ENCODE measurements around the gene TPSAB1.
"Not testable (repeated sequence)": the region's sequence is repeated elsewhere in the genome, so short reads cannot be mapped to it uniquely, and the experiment has no call there.

The TPSAB1 gene

GRCh38 chr16:1249031-1249755 is 8.7 kb downstream of the TPSAB1 start:
- DNase-seq (ENCODE audit: low spot score) = not testable (repeated sequence)

GRCh38 chr16:1253701-1254364 is 13.3 kb downstream of the TPSAB1 start:
- not testable (repeated sequence) for DNase-seq (ENCODE audit: low spot score)

- DNase-seq (ENCODE audit: low spot score) = not testable (repeated sequence)
Observed at GRCh38 chr16:1254821-1255220, 14.3 kb downstream of the TPSAB1 start.

- DNase-seq (ENCODE audit: low spot score) = not testable (repeated sequence)
Observed at GRCh38 chr16:1255276-1256122, 15.0 kb downstream of the TPSAB1 start, which contains the start of gene TPSD1. Gene TPSD1 (plus strand): TSS chr16:1256069. CDS start chr16:1256281, 212 bp downstream.

GRCh38 chr16:1256296-1256873 is 15.9 kb downstream of the TPSAB1 start:
- not testable (repeated sequence) for DNase-seq (ENCODE audit: low spot score)

GRCh38 chr16:1256874-1257322 is 16.4 kb downstream of the TPSAB1 start:
- DNase-seq (ENCODE audit: low spot score) = no peak

GRCh38 chr16:1257561-1258224 is 17.2 kb downstream of the TPSAB1 start:
- DNase-seq (ENCODE audit: low spot score) = no peak

GRCh38 chr16:1258225-1258600 is 17.7 kb downstream of the TPSAB1 start:
- no peak for DNase-seq (ENCODE audit: low spot score)

- no peak for DNase-seq (ENCODE audit: low spot score)
Observed at GRCh38 chr16:1258906-1259759, 18.6 kb downstream of the TPSAB1 start.

- no peak for DNase-seq (ENCODE audit: low spot score)
Observed at GRCh38 chr16:1259760-1260068, 19.2 kb downstream of the TPSAB1 start.

- no peak for DNase-seq (ENCODE audit: low spot score)
Observed at GRCh38 chr16:1260101-1260680, 19.7 kb downstream of the TPSAB1 start.

GRCh38 chr16:1261131-1261892 is 20.8 kb downstream of the TPSAB1 start:
- DNase-seq (ENCODE audit: low spot score) = no peak

GRCh38 chr16:1262210-1262845 is 21.8 kb downstream of the TPSAB1 start:
- DNase-seq (ENCODE audit: low spot score) = no peak

- no peak for DNase-seq (ENCODE audit: low spot score)
Observed at GRCh38 chr16:1262846-1263221, 22.3 kb downstream of the TPSAB1 start.

GRCh38 chr16:1263591-1264344 is 23.3 kb downstream of the TPSAB1 start:
- DNase-seq (ENCODE audit: low spot score) = no peak

- no peak for DNase-seq (ENCODE audit: low spot score)
Observed at GRCh38 chr16:1264345-1265089, 24.0 kb downstream of the TPSAB1 start.

- no peak for DNase-seq (ENCODE audit: low spot score)
Observed at GRCh38 chr16:1265090-1265630, 24.7 kb downstream of the TPSAB1 start.

All from cerebellar cortex (tissue), 1 donor.